Measurements from ENCODE around the gene CTSA.

CTSA gene

GRCh38 chr20:45913116-45913515 is 22.0 kb downstream of the CTSA start:
- no peak for TF ChIP-seq NFIC (IDR thresholded peaks at IDR 0.05)
- no peak for TF ChIP-seq EP300 (IDR thresholded peaks at IDR 0.05; ENCODE audit: borderline replicate concordance)
- no peak for TF ChIP-seq ZBTB7A (IDR thresholded peaks at IDR 0.05; ENCODE audit: low read depth)
- TF ChIP-seq CEBPB (IDR thresholded peaks at IDR 0.05): no peak
- no peak for TF ChIP-seq YY1 (IDR thresholded peaks at IDR 0.05; ENCODE audit: low read depth)
- no peak for TF ChIP-seq USF1 (IDR thresholded peaks at IDR 0.05)
- TF ChIP-seq TAF1 (IDR thresholded peaks at IDR 0.05; ENCODE audit: low read depth): no peak
- TF ChIP-seq TEAD4 (IDR thresholded peaks at IDR 0.05): no peak

- TF ChIP-seq TAF1 (IDR thresholded peaks at IDR 0.05; ENCODE audit: low read depth) (no peak), MAX (IDR thresholded peaks at IDR 0.05) (no peak), FOXM1 (IDR thresholded peaks at IDR 0.05; ENCODE audit: borderline replicate concordance, low read depth) (no peak), TEAD4 (IDR thresholded peaks at IDR 0.05) (no peak), USF1 (IDR thresholded peaks at IDR 0.05) (no peak), NFIC (IDR thresholded peaks at IDR 0.05) (no peak)
These were observed 26.6 kb downstream of the CTSA start for GRCh38 chr20:45917790-45918141.

- no peak for TF ChIP-seq FOXM1 (IDR thresholded peaks at IDR 0.05; ENCODE audit: borderline replicate concordance, low read depth)
- no peak for TF ChIP-seq MAX (IDR thresholded peaks at IDR 0.05)
- no peak for TF ChIP-seq TAF1 (IDR thresholded peaks at IDR 0.05; ENCODE audit: low read depth)
- TF ChIP-seq EGR1 (IDR thresholded peaks at IDR 0.05): no peak
- no peak for TF ChIP-seq RAD21 (IDR thresholded peaks at IDR 0.05; ENCODE audit: low read depth)
- TF ChIP-seq TCF12 (IDR thresholded peaks at IDR 0.05; ENCODE audit: low read depth): no peak
- TF ChIP-seq REST (IDR thresholded peaks at IDR 0.05; ENCODE audit: low read depth): no peak
- no peak for TF ChIP-seq NFIC (IDR thresholded peaks at IDR 0.05)
- no peak for TF ChIP-seq YY1 (IDR thresholded peaks at IDR 0.05; ENCODE audit: low read depth)
- TF ChIP-seq TEAD4 (IDR thresholded peaks at IDR 0.05): no peak
- no peak for TF ChIP-seq CEBPB (IDR thresholded peaks at IDR 0.05)
- no peak for TF ChIP-seq CREB1 (IDR thresholded peaks at IDR 0.05; ENCODE audit: low read depth)
- no peak for TF ChIP-seq EP300 (IDR thresholded peaks at IDR 0.05; ENCODE audit: borderline replicate concordance)
These were observed 27.1 kb downstream of the CTSA start for GRCh38 chr20:45918182-45918737.

- TF ChIP-seq NFIC (IDR thresholded peaks at IDR 0.05): no peak
- no peak for TF ChIP-seq FOXM1 (IDR thresholded peaks at IDR 0.05; ENCODE audit: borderline replicate concordance, low read depth)
- TF ChIP-seq ZBTB7A (IDR thresholded peaks at IDR 0.05; ENCODE audit: low read depth): no peak
- no peak for TF ChIP-seq YY1 (IDR thresholded peaks at IDR 0.05; ENCODE audit: low read depth)
- TF ChIP-seq EP300 (IDR thresholded peaks at IDR 0.05; ENCODE audit: borderline replicate concordance): no peak
- TF ChIP-seq CEBPB (IDR thresholded peaks at IDR 0.05): no peak
- no peak for TF ChIP-seq TAF1 (IDR thresholded peaks at IDR 0.05; ENCODE audit: low read depth)
- no peak for TF ChIP-seq USF1 (IDR thresholded peaks at IDR 0.05)
- TF ChIP-seq EGR1 (IDR thresholded peaks at IDR 0.05): no peak
- no peak for TF ChIP-seq TCF12 (IDR thresholded peaks at IDR 0.05; ENCODE audit: low read depth)
- no peak for TF ChIP-seq TEAD4 (IDR thresholded peaks at IDR 0.05)
- no peak for TF ChIP-seq REST (IDR thresholded peaks at IDR 0.05; ENCODE audit: low read depth)
These were observed 27.8 kb downstream of the CTSA start for GRCh38 chr20:45918779-45919537.

- TF ChIP-seq MAX (IDR thresholded peaks at IDR 0.05): no peak
- no peak for TF ChIP-seq FOXM1 (IDR thresholded peaks at IDR 0.05; ENCODE audit: borderline replicate concordance, low read depth)
- TF ChIP-seq TEAD4 (IDR thresholded peaks at IDR 0.05): no peak
- no peak for TF ChIP-seq NFIC (IDR thresholded peaks at IDR 0.05)
- TF ChIP-seq REST (IDR thresholded peaks at IDR 0.05; ENCODE audit: low read depth): no peak
- no peak for TF ChIP-seq EGR1 (IDR thresholded peaks at IDR 0.05)
- no peak for TF ChIP-seq EP300 (IDR thresholded peaks at IDR 0.05; ENCODE audit: borderline replicate concordance)
- TF ChIP-seq YY1 (IDR thresholded peaks at IDR 0.05; ENCODE audit: low read depth): no peak
- TF ChIP-seq RAD21 (IDR thresholded peaks at IDR 0.05; ENCODE audit: low read depth): no peak
- no peak for TF ChIP-seq USF1 (IDR thresholded peaks at IDR 0.05)
- TF ChIP-seq TCF12 (IDR thresholded peaks at IDR 0.05; ENCODE audit: low read depth): no peak
- no peak for TF ChIP-seq TAF1 (IDR thresholded peaks at IDR 0.05; ENCODE audit: low read depth)
- no peak for TF ChIP-seq CREB1 (IDR thresholded peaks at IDR 0.05; ENCODE audit: low read depth)
- no peak for TF ChIP-seq ZBTB7A (IDR thresholded peaks at IDR 0.05; ENCODE audit: low read depth)
- no peak for TF ChIP-seq CEBPB (IDR thresholded peaks at IDR 0.05)
These were observed 28.6 kb downstream of the CTSA start for GRCh38 chr20:45919542-45920399.

Data from Ishikawa (cell line).